ENCODE results near the gene CRB1.

DNA sequence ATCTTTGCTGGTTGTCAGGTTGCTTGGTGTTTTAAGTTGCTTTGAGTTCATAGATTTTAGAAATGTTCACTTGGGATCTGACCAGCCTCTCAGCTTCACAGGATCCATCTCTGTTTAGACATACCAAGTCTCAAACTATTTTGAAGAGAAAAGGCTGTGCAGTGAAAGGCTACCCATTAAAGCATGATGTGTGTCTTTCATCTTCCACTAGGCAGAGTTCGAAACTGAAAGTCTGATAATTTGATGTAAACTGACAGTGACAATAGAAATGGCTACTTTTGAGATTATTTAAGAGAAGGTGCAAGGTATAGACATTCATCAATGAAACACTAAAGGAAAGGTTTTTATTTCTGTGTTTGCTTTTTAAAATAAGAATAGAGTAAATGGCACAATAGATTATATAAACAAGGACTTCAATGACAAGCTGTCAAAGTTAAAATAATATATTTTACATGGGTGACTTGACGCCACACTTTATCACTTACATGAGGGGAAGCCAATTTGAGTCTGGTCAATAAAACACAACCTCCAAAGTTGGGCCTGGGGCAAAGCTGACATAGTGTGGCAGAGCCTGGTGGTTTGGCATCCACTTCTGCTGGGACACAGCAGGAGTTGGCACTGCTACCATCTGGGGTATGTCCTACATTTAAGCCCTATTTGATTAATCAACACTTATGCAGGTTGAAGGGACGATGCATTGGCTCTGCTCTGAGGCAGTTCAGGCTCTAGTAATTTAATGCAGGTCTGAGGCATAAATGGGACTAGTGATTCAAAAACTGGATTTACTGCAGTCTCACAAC is 197.7 kb downstream of the CRB1 start:
- TF ChIP-seq, protein P1, sequence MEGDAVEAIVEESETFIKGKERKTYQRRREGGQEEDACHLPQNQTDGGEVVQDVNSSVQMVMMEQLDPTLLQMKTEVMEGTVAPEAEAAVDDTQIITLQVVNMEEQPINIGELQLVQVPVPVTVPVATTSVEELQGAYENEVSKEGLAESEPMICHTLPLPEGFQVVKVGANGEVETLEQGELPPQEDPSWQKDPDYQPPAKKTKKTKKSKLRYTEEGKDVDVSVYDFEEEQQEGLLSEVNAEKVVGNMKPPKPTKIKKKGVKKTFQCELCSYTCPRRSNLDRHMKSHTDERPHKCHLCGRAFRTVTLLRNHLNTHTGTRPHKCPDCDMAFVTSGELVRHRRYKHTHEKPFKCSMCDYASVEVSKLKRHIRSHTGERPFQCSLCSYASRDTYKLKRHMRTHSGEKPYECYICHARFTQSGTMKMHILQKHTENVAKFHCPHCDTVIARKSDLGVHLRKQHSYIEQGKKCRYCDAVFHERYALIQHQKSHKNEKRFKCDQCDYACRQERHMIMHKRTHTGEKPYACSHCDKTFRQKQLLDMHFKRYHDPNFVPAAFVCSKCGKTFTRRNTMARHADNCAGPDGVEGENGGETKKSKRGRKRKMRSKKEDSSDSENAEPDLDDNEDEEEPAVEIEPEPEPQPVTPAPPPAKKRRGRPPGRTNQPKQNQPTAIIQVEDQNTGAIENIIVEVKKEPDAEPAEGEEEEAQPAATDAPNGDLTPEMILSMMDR (IDR thresholded peaks at IDR 0.05), result no peak
- TF ChIP-seq POLR2AphosphoS5 (IDR thresholded peaks at IDR 0.05; ENCODE audit: low read depth, low read length), result no peak

Measured in Panc1 (cell line).